ENCODE results near the gene TOR2A. TPM values are rescaled to one million over a fixed set of nuclear protein-coding genes. Genes with fewer than 3 reads are reported as not detected.

Gene TOR2A
- total RNA-seq, 1 donor from 2014 or later = not detected

- H3K27me3 ChIP-seq = no peaks in the 10 kb centered on the region
- no peaks in the 10 kb centered on the region for H3K36me3 ChIP-seq
- no peak for DNase-seq (ENCODE audit: low spot score in 2 of 2)
- intact Hi-C loops (cut with DNase I) = no loop called here
- H3K27ac ChIP-seq = no peak overlapping the region
- H3K4me1 ChIP-seq = peaks cover 0 to under 1% of the 10 kb centered on the region in 2 donors
- no peak overlapping the region for H3K4me3 ChIP-seq
- no peaks in the 10 kb centered on the region for H3K9me3 ChIP-seq
- TF ChIP-seq CTCF (IDR thresholded peaks at IDR 0.05) = no peak
Observed at GRCh38 chr9:127708952-127709587, 26.0 kb downstream of the TOR2A start.

- intact Hi-C loops (cut with DNase I) = no loop called here
- Histone ChIP-seq H3K36me3 (no peaks in the 10 kb centered on the region), H3K4me1 (no peaks in the 10 kb centered on the region), H3K9me3 (no peaks in the 10 kb centered on the region), H3K4me3 (no peak overlapping the region), H3K27ac (no peak overlapping the region), H3K27me3 (no peaks in the 10 kb centered on the region)
- no peak for DNase-seq (ENCODE audit: low spot score in 2 of 2)
- TF ChIP-seq CTCF (IDR thresholded peaks at IDR 0.05) = no peak
Observed at GRCh38 chr9:127707766-127708165, 27.3 kb downstream of the TOR2A start.

DNA sequence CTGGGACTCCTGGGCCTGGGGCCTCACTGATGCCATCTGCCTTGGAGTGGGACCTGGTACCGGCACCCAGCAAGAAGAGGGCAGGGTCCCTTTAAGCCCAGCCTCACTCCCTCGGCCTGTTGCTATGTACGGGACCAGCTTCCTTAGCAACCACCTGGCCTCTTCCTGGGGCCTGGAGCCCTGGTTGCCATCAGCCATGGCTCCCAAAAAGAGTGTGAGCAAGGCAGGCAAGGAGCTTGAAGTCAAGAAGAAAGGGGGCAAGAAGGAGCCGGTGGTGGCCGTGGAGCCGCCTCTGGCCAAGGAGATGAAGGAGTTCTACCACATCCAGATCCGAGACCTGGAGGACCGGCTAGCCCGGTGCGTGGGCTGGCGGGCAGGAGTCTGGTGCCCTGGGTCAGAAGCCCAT is 28.3 kb downstream of the TOR2A start, which contains the start of gene CFAP157:
CFAP157 (plus strand) TSS at position 153 of the 406 bp plus-strand sequence; CDS start at position 197, 44 bp downstream.
- Histone ChIP-seq H3K4me1 (no peaks in the 10 kb centered on the region), H3K36me3 (no peaks in the 10 kb centered on the region), H3K27ac (no peak within 1 kb of the TSS), H3K4me3 (no peak within 1 kb of the TSS), H3K27me3 (no peaks in the 10 kb centered on the region), H3K9me3 (no peaks in the 10 kb centered on the region)
- TF ChIP-seq CTCF (IDR thresholded peaks at IDR 0.05) = no peak
- DNase-seq (ENCODE audit: low spot score in 2 of 2) = no peak
- intact Hi-C loops (cut with DNase I) = no loop called here

DNA sequence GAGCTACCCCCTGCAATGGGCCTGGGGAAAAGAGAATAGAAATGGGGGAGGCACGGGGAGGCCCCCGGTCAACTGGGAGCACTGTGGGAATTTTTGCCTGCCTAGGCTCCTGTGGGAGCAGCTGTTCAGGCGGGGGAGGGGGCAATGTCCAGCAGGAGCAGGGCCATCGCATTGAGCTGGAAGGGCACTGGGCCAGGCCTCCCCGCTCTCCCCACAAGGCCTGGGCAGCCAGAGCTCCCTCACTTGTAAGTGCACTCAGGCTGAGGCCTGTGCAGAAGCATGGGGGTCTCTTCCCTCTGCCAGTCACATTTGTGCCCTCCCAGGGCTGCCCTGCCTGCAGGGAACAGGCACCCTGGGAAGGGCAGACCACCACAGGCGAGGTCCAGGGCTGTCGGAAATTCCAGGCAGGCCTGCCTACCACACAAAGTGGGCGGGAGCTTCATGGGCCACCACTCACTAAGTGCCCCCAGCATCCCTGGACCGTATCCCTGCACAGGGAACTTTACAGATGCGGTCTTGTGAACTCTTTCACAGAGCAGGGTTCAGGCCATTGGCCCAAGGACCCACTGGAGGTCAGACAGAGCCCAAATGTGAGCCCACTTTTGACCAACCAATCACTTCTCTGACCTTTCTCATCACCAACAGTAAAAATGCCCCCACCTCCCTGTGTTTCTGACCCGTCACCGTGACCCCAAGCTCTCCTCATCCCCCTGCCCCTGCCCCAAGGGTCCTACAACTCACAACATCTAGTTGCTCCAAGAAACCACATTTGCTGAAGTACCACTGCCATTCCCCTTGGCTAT is 29.3 kb downstream of the TOR2A start:
- intact Hi-C loops (cut with DNase I) = no loop called here
- Histone ChIP-seq H3K27me3 (no peaks in the 10 kb centered on the region), H3K4me1 (no peaks in the 10 kb centered on the region), H3K27ac (no peak overlapping the region), H3K9me3 (no peaks in the 10 kb centered on the region), H3K36me3 (no peaks in the 10 kb centered on the region), H3K4me3 (no peak overlapping the region)
- TF ChIP-seq CTCF (IDR thresholded peaks at IDR 0.05) = no peak
- no peak for DNase-seq (ENCODE audit: low spot score in 2 of 2)

DNA sequence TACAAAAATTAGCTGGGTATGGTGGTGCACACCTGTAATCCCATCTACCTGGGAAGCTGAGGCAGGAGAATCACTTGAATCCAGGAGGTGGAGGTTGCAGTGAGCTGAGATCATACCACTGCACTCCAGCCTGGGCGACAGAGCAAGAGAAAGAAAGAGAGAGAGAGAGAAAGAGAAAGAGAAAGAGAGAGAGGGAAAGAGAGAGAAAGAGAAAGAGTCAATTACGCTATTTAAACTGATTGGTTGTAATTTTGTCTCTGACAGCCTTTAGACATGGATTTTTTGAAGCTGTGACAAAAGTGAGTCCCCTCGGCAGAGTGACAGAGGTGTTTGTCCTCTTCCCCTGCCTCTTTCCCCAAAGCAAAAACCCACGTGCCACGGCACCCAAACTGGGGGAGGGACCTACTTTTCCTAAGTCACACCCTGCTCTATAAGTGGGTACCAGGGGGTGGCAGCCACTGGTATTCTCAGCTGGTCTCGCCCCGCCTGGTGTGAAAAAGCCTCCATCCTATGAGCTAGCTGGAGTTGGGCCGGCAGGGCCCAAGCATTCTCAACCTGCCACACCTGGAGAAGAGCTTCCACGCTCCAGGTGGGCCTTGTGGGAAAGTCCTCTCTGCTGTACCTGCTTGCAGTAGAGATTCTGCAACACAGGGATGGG is 31.7 kb downstream of the TOR2A start:
- H3K27ac ChIP-seq = no peak overlapping the region
- H3K4me3 ChIP-seq = no peak overlapping the region
- TF ChIP-seq CTCF (IDR thresholded peaks at IDR 0.05) = no peak
- H3K36me3 ChIP-seq = no peaks in the 10 kb centered on the region
- intact Hi-C loops (cut with DNase I) = no loop called here
- H3K27me3 ChIP-seq = no peaks in the 10 kb centered on the region
- no peak for DNase-seq (ENCODE audit: low spot score in 2 of 2)
- H3K9me3 ChIP-seq = no peaks in the 10 kb centered on the region
- H3K4me1 ChIP-seq = no peaks in the 10 kb centered on the region
